Esophagus muscularis mucosa (tissue), 4 donors: ENCODE measurements around the gene ELSPBP1. TPM values are rescaled to one million over a fixed set of nuclear protein-coding genes. Genes with fewer than 3 reads are reported as not detected.

Experiments
- DNase-seq: peaks from one replicate; pipeline ENCODE4 v3.0.0-alpha.2; 2017; ENCODE audit errors: extremely low spot score
- H3K27ac ChIP-seq, 4 donors: fragments of 200-600 bp; sonication (generic); replicated peaks in 1 of 4; 1 replicate in 3 of 4; 2 replicates in 1 of 4; pipeline ENCODE4 v1.5.1; 2016 to 2019; ENCODE audit warnings: mild to moderate bottlenecking in 1 of 4
- H3K27me3 ChIP-seq, 4 donors: fragments of 200-600 bp; sonication (generic); one replicate each; pipeline versions ENCODE4 v1.5.1 to v1.6.0; 2016 to 2019
- H3K36me3 ChIP-seq, 4 donors: fragments of 200-600 bp; sonication (generic); one replicate each; pipeline ENCODE4 v1.5.1; 2016 to 2019
- H3K4me1 ChIP-seq, 4 donors: fragments of 200-600 bp; sonication (generic); one replicate each; pipeline ENCODE4 v1.5.1; 2016 to 2019
- H3K4me3 ChIP-seq, 4 donors: fragments of 200-600 bp; sonication (generic); 1 replicate in 2 of 4; 2 replicates in 2 of 4; pipeline ENCODE4 v1.5.1; 2016 to 2019; ENCODE audit warnings: mild to moderate bottlenecking in 4 of 4, moderate library complexity in 1 of 4
- H3K9me3 ChIP-seq, 4 donors: fragments of 200-600 bp; sonication (generic); 1 replicate in 3 of 4; 2 replicates in 1 of 4; pipeline ENCODE4 v1.5.1; 2016 to 2019
- CTCF ChIP-seq, 3 experiments: fragments of 200-600 bp in 2 of 3; fragments of 450-650 bp in 1 of 3; sonication (generic) in 2 of 3; IDR thresholded peaks; one replicate each; pipeline ENCODE4 v1.5.1; 2017 to 2019; ENCODE audit warnings: antibody characterized with exemption in 3 of 3, mild to moderate bottlenecking in 2 of 3, moderate library complexity in 1 of 3
- EP300 ChIP-seq: sonication (generic); formaldehyde crosslinking; IDR thresholded peaks from one replicate; pipeline ENCODE4 v1.6.1; 2017; ENCODE audit warnings: antibody characterized with exemption
- POLR2A ChIP-seq: fragments of 450-650 bp; IDR thresholded peaks from one replicate; pipeline ENCODE4 v1.6.1; 2017; ENCODE audit warnings: antibody characterized with exemption, moderate library complexity, mild to moderate bottlenecking, low read depth
- POLR2AphosphoS5 ChIP-seq, 2 donors: sonication (generic); formaldehyde crosslinking; IDR thresholded peaks; one replicate each; pipeline ENCODE4 v1.6.1; 2017; ENCODE audit warnings: antibody characterized with exemption in 2 of 2
- WGBS: methylation state at CpG from one replicate; pipeline ENCODE4 v1.1.5; 2018; 5-methylcytosine and 5-hydroxymethylcytosine counted together
- intact Hi-C: fragments of 100-400 bp; cut with DNase I; formaldehyde crosslinking; loops from one replicate; pipeline ENCODE4 v1.15.1; 2023
- total RNA-seq, 4 donors: library from RNA; depleted of rRNA; stranded (reverse); fragments of >200 nt; gene quantifications; one replicate each; pipeline versions ENCODE4 v1.1.0 to v1.2.1, GENCODE V29; 2016

Gene ELSPBP1
- total RNA-seq, 4 donors from 2014 or later, result not detected

- H3K9me3 ChIP-seq, result peaks cover 0 to 18% (median 2%) of the 10 kb centered on the region in 4 donors
- H3K27ac ChIP-seq, result no peak overlapping the region
- H3K4me1 ChIP-seq, result no peaks in the 10 kb centered on the region
- H3K4me3 ChIP-seq, result no peak overlapping the region
- DNase-seq, result no peak
- H3K36me3 ChIP-seq, result no peaks in the 10 kb centered on the region
- intact Hi-C loops, result no loop called here
- 78% methylated on average over 2 of the region's 2 CpGs for WGBS
- no peak for TF ChIP-seq POLR2A
- no peak for TF ChIP-seq CTCF (IDR thresholded peaks at IDR 0.05)
- no peak for TF ChIP-seq EP300
- no peak for TF ChIP-seq POLR2AphosphoS5 (IDR thresholded peaks at IDR 0.05)
- H3K27me3 ChIP-seq, result peaks cover 0 to 7% (median 0%) of the 10 kb centered on the region in 4 donors
Observed at GRCh38 chr19:48036765-48037164, 42.3 kb downstream of the ELSPBP1 start.

GRCh38 chr19:48041877-48042580, 47.6 kb downstream of the ELSPBP1 start:
- DNase-seq, result no peak
- TF ChIP-seq POLR2A, result no peak
- no peak for TF ChIP-seq POLR2AphosphoS5 (IDR thresholded peaks at IDR 0.05)
- no peak for TF ChIP-seq EP300
- no peak overlapping the region for H3K4me3 ChIP-seq
- intact Hi-C loops, result no loop called here
- H3K4me1 ChIP-seq, result no peaks in the 10 kb centered on the region
- peaks cover 0 to 8% (median 0%) of the 10 kb centered on the region in 4 donors for H3K9me3 ChIP-seq
- H3K27me3 ChIP-seq, result peaks cover 0 to 20% (median 0%) of the 10 kb centered on the region in 4 donors
- WGBS, result 73% methylated on average over 2 of the region's 2 CpGs
- no peaks in the 10 kb centered on the region for H3K36me3 ChIP-seq
- no peak overlapping the region for H3K27ac ChIP-seq

- no peak within 1 kb of the TSS for H3K4me3 ChIP-seq
- no peak for DNase-seq
- no peaks in the 10 kb centered on the region for H3K4me1 ChIP-seq
- H3K9me3 ChIP-seq, result no peaks in the 10 kb centered on the region
- H3K27ac ChIP-seq, result no peak within 1 kb of the TSS
- H3K27me3 ChIP-seq, result peaks cover 0 to 20% (median 0%) of the 10 kb centered on the region in 4 donors
- no peak for TF ChIP-seq POLR2A
- no peak for TF ChIP-seq EP300
- TF ChIP-seq POLR2AphosphoS5 (IDR thresholded peaks at IDR 0.05), result no peak
- TF ChIP-seq CTCF (IDR thresholded peaks at IDR 0.05), result no peak
- WGBS, result 83% methylated on average over 10 of the region's 10 CpGs
- peaks cover 0 to 15% (median 10%) of the 10 kb centered on the region in 4 donors for H3K36me3 ChIP-seq
- intact Hi-C loops, result no loop called here
Observed at GRCh38 chr19:48043675-48044258, 49.3 kb downstream of the ELSPBP1 start, which contains the start of gene CABP5. TSS of gene CABP5 (minus strand) at chr19:48044079. CDS start at chr19:48043922, 157 bp downstream.

GRCh38 chr19:48044561-48044960, 50.1 kb downstream of the ELSPBP1 start:
- H3K27me3 ChIP-seq, result peaks cover 0 to 20% (median 0%) of the 10 kb centered on the region in 4 donors
- no peak overlapping the region for H3K4me3 ChIP-seq
- WGBS, result 87% methylated on average over 5 of the region's 5 CpGs
- no peak for DNase-seq
- no peaks in the 10 kb centered on the region for H3K9me3 ChIP-seq
- intact Hi-C loops, result no loop called here
- H3K4me1 ChIP-seq, result no peaks in the 10 kb centered on the region
- H3K27ac ChIP-seq, result no peak overlapping the region
- peaks cover 0 to 22% (median 16%) of the 10 kb centered on the region in 4 donors for H3K36me3 ChIP-seq
- TF ChIP-seq POLR2A (no peak), EP300 (no peak), POLR2AphosphoS5 (IDR thresholded peaks at IDR 0.05) (no peak), CTCF (IDR thresholded peaks at IDR 0.05) (no peak)

GRCh38 chr19:48051335-48052033, 57.1 kb downstream of the ELSPBP1 start:
- H3K4me1 ChIP-seq, result no peaks in the 10 kb centered on the region
- H3K27ac ChIP-seq, result no peak overlapping the region
- 85% methylated on average over 10 of the region's 10 CpGs for WGBS
- no peak for DNase-seq
- no peaks in the 10 kb centered on the region for H3K27me3 ChIP-seq
- no peak overlapping the region for H3K4me3 ChIP-seq
- TF ChIP-seq POLR2A (no peak), POLR2AphosphoS5 (IDR thresholded peaks at IDR 0.05) (no peak), CTCF (IDR thresholded peaks at IDR 0.05) (no peak), EP300 (no peak)
- no peaks in the 10 kb centered on the region for H3K9me3 ChIP-seq
- intact Hi-C loops, result no loop called here
- H3K36me3 ChIP-seq, result peaks cover 0 to 70% (median 42%) of the 10 kb centered on the region in 4 donors
